ENCODE measurements around the gene CDH22.

Gene CDH22

GRCh38 chr20:46268131-46268614, 40.1 kb downstream of the CDH22 start:
- Mint-ChIP-seq H3K27me3 (peaks cover 51 to 66% of the 10 kb centered on the region in 2 donors), H3K9me3 (peaks cover 11 to 14% of the 10 kb centered on the region in 2 donors), H3K27ac (no peak overlapping the region), H3K36me3 (peaks cover 0 to 9% of the 10 kb centered on the region in 2 donors), H3K4me1 (no peaks in the 10 kb centered on the region), H3K4me3 (no peak overlapping the region)
- ATAC-seq (replicated peaks) (no peak), DNase-seq (no peak)

GRCh38 chr20:46267108-46268105, 40.9 kb downstream of the CDH22 start:
- no peak overlapping the region for H3K4me3 Mint-ChIP-seq
- no peak overlapping the region for H3K27ac Mint-ChIP-seq
- ATAC-seq (replicated peaks) (no peak), DNase-seq (no peak)
- H3K9me3 Mint-ChIP-seq = peaks cover 11 to 13% of the 10 kb centered on the region in 2 donors
- peaks cover 55 to 71% of the 10 kb centered on the region in 2 donors for H3K27me3 Mint-ChIP-seq
- H3K4me1 Mint-ChIP-seq = no peaks in the 10 kb centered on the region
- H3K36me3 Mint-ChIP-seq = peaks cover 0 to 9% of the 10 kb centered on the region in 2 donors

- ATAC-seq (replicated peaks) = no peak
- Mint-ChIP-seq H3K9me3 (peaks cover 6% of the 10 kb centered on the region in 2 donors), H3K27ac (no peak overlapping the region), H3K27me3 (peaks cover 42 to 53% of the 10 kb centered on the region in 2 donors), H3K36me3 (peaks cover 0 to 5% of the 10 kb centered on the region in 2 donors), H3K4me1 (no peaks in the 10 kb centered on the region), H3K4me3 (no peak overlapping the region)
- no peak for DNase-seq
Observed at GRCh38 chr20:46265539-46265938, 42.8 kb downstream of the CDH22 start.

GRCh38 chr20:46264391-46265266, 43.7 kb downstream of the CDH22 start:
- DNase-seq = no peak
- H3K27me3 Mint-ChIP-seq = peaks cover 41 to 46% of the 10 kb centered on the region in 2 donors
- no peak for ATAC-seq (replicated peaks)
- no peak overlapping the region for H3K4me3 Mint-ChIP-seq
- H3K9me3 Mint-ChIP-seq = peaks cover 6% of the 10 kb centered on the region in 2 donors
- peaks cover 0 to 5% of the 10 kb centered on the region in 2 donors for H3K36me3 Mint-ChIP-seq
- H3K4me1 Mint-ChIP-seq = no peaks in the 10 kb centered on the region
- no peak overlapping the region for H3K27ac Mint-ChIP-seq

- Mint-ChIP-seq H3K36me3 (peaks cover 0 to 5% of the 10 kb centered on the region in 2 donors), H3K27me3 (peaks cover 32 to 35% of the 10 kb centered on the region in 2 donors), H3K27ac (no peak overlapping the region), H3K9me3 (peaks cover 6% of the 10 kb centered on the region in 2 donors), H3K4me1 (no peaks in the 10 kb centered on the region), H3K4me3 (no peak overlapping the region)
- ATAC-seq (replicated peaks) (no peak), DNase-seq (no peak)
Observed at GRCh38 chr20:46261456-46262253, 46.6 kb downstream of the CDH22 start.

DNA sequence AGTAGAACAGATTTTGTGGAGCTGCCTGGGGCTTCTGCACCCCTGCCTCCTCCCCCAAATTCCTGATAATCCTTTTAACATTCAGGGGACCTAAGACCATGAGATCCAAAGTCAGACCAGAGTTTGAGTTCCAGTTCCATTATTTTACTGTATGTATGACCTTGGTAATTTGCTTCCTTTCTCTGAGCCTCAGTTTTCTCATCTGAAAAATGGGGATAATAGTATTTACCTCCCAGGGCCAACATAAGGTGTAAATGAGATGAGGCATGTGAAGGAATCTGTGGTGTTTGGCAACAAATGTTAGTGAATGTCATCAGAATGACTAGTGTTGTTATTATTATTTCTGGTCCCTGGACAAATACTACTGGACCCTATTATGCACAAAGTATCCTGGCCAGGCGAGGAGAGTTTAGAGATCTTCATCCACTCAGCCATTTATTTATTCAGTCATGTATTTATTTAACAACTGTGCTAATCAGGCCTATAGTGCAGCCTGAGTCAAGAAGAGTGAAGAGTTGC, 47.3 kb downstream of the CDH22 start:
- Mint-ChIP-seq H3K27me3 (peaks cover 28 to 31% of the 10 kb centered on the region in 2 donors), H3K9me3 (peaks cover 6% of the 10 kb centered on the region in 2 donors), H3K4me3 (no peak overlapping the region), H3K36me3 (peaks cover 0 to 5% of the 10 kb centered on the region in 2 donors), H3K27ac (no peak overlapping the region), H3K4me1 (no peaks in the 10 kb centered on the region)
- DNase-seq (no peak), ATAC-seq (replicated peaks) (no peak)

- Mint-ChIP-seq H3K27me3 (peaks cover 23 to 26% of the 10 kb centered on the region in 2 donors), H3K36me3 (peaks cover 0 to 1% of the 10 kb centered on the region in 2 donors), H3K4me3 (no peak overlapping the region), H3K9me3 (peaks cover 1 to 2% of the 10 kb centered on the region in 2 donors), H3K27ac (no peak overlapping the region), H3K4me1 (no peaks in the 10 kb centered on the region)
- DNase-seq (no peak), ATAC-seq (replicated peaks) (no peak)
Observed at GRCh38 chr20:46260480-46260879, 47.8 kb downstream of the CDH22 start.

- no peak for ATAC-seq (replicated peaks)
- no peaks in the 10 kb centered on the region for H3K36me3 Mint-ChIP-seq
- DNase-seq = no peak
- no peaks in the 10 kb centered on the region for H3K9me3 Mint-ChIP-seq
- no peak overlapping the region for H3K27ac Mint-ChIP-seq
- peaks cover 19 to 24% of the 10 kb centered on the region in 2 donors for H3K27me3 Mint-ChIP-seq
- no peaks in the 10 kb centered on the region for H3K4me1 Mint-ChIP-seq
- no peak overlapping the region for H3K4me3 Mint-ChIP-seq
Observed at GRCh38 chr20:46259260-46259859, 48.9 kb downstream of the CDH22 start.

- DNase-seq (no peak), ATAC-seq (replicated peaks) (no peak)
- no peaks in the 10 kb centered on the region for H3K36me3 Mint-ChIP-seq
- H3K27me3 Mint-ChIP-seq = peaks cover 21 to 22% of the 10 kb centered on the region in 2 donors
- no peak overlapping the region for H3K27ac Mint-ChIP-seq
- no peaks in the 10 kb centered on the region for H3K9me3 Mint-ChIP-seq
- no peak overlapping the region for H3K4me3 Mint-ChIP-seq
- H3K4me1 Mint-ChIP-seq = no peaks in the 10 kb centered on the region
Observed at GRCh38 chr20:46257887-46258286, 50.4 kb downstream of the CDH22 start.

DNA sequence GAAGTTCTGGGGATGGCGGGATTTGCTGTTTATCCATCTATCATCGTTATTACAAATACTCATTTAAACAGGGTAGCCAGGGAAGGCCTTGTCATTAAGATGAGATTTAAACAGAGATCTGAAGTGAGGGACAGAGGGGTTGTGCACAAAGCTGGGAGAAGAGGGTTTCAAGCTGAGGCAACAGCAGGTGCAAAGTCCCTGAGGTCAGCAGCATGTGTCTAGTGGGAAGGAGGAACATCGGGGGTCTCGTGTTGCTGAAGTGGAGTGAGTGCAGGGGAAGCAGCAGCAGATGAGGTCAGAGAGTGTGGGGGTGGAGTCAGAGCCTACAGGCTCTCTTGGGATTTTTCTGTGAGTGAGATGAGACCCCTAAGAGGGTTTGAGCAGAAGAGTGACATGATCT, 52.0 kb downstream of the CDH22 start:
- H3K9me3 Mint-ChIP-seq = no peaks in the 10 kb centered on the region
- DNase-seq = no peak
- no peak for ATAC-seq (replicated peaks)

DNA sequence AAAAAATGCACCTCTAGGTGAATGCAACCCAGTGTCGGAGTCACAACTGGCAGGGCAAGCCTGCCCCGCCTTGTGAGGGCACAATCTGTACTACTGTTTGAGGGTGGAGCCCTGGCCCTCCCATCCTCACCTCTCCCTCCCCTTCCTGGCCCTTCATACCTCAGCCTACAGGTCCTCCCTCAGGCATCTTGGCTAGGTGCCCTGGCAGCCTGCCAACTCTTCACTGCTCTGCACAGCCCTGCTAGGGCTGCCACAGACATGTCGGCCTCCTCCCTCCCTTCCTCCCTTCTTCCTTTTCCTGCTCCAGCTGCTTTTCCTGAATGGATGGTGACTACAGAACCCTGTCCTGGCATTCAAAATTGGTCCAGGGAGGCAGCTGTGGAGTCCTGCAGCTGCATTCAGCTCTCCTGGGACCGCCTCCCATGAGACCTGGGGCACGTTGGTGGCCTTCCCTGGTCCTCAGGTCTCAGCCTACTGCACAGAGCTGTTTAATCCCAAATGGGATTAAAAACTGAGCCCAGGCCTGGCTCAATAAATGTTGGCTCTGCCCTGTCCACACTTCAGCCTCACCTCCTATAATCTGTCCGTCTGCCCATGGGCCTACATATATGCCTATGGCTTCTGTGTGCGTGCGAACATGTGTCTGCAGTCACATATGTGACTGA, 52.7 kb downstream of the CDH22 start:
- H3K9me3 Mint-ChIP-seq = no peaks in the 10 kb centered on the region
- no peak for DNase-seq
- peaks cover 34 to 36% of the 10 kb centered on the region in 2 donors for H3K27me3 Mint-ChIP-seq
- H3K27ac Mint-ChIP-seq = no peak overlapping the region
- no peaks in the 10 kb centered on the region for H3K4me1 Mint-ChIP-seq
- no peaks in the 10 kb centered on the region for H3K36me3 Mint-ChIP-seq
- H3K4me3 Mint-ChIP-seq = no peak overlapping the region
- no peak for ATAC-seq (replicated peaks)

More for the DNA sequence above, 52.0 kb downstream of the CDH22 start:
- no peak overlapping the region for H3K4me3 Mint-ChIP-seq
- no peaks in the 10 kb centered on the region for H3K36me3 Mint-ChIP-seq
- peaks cover 32% of the 10 kb centered on the region in 2 donors for H3K27me3 Mint-ChIP-seq
- no peak overlapping the region for H3K27ac Mint-ChIP-seq
- H3K4me1 Mint-ChIP-seq = no peaks in the 10 kb centered on the region

- Mint-ChIP-seq H3K4me3 (no peak overlapping the region), H3K4me1 (no peaks in the 10 kb centered on the region), H3K27ac (no peak overlapping the region), H3K27me3 (peaks cover 52 to 58% of the 10 kb centered on the region in 2 donors), H3K9me3 (no peaks in the 10 kb centered on the region), H3K36me3 (no peaks in the 10 kb centered on the region)
- ATAC-seq (replicated peaks) = no peak
- no peak for DNase-seq
Observed at GRCh38 chr20:46253391-46253790, 54.9 kb downstream of the CDH22 start.
